Kidney (tissue), 14 donors: ENCODE data around the gene SERBP1. TPM values are rescaled to one million over a fixed set of nuclear protein-coding genes. Genes with fewer than 3 reads are reported as not detected.

Source experiments
- DNase-seq, 5 donors: peaks; one replicate each; pipeline ENCODE4 v3.0.0-alpha.2; 2013 to 2020
- FAIRE-seq: peaks from 2 replicates; lab custom pipeline; 2012; peaks lifted over from hg19 to GRCh38; lab: Jason Lieb, UNC
- H3K27ac ChIP-seq, 2 donors: one replicate each; pipeline ENCODE4 v1.7.0; 2013; ENCODE audit warnings: low read depth in 2 of 2, low read length in 2 of 2, inconsistent platforms in 1 of 2
- H3K27me3 ChIP-seq: one replicate; pipeline ENCODE4 v1.7.1; 2013; ENCODE audit warnings: low read length, inconsistent platforms; ENCODE audit not compliant: control insufficient read depth, insufficient read depth
- H3K36me3 ChIP-seq, 3 donors: one replicate each; pipeline versions ENCODE4 v1.7.0 to v1.7.1; 2013; ENCODE audit warnings: low read length in 3 of 3, control low read depth in 1 of 3, inconsistent platforms in 1 of 3; ENCODE audit not compliant: insufficient read depth in 3 of 3, control insufficient read depth in 2 of 3
- H3K4me1 ChIP-seq, 3 donors: one replicate each; pipeline versions ENCODE4 v1.7.0 to v1.7.1; 2013; ENCODE audit warnings: low read length in 3 of 3, inconsistent platforms in 1 of 3, low read depth in 1 of 3; ENCODE audit not compliant: control insufficient read depth in 2 of 3, insufficient read depth in 2 of 3
- H3K4me3 ChIP-seq, 3 donors: one replicate each; pipeline versions ENCODE4 v1.7.0 to v1.8.1; 2013; ENCODE audit warnings: low read length in 3 of 3, control low read depth in 1 of 3, inconsistent platforms in 1 of 3
- H3K9ac ChIP-seq, 3 donors: one replicate each; pipeline versions ENCODE4 v1.7.0 to v1.7.1; 2013; ENCODE audit warnings: low read length in 3 of 3, control low read depth in 1 of 3, inconsistent platforms in 1 of 3
- H3K9me3 ChIP-seq, 3 donors: one replicate each; pipeline versions ENCODE4 v1.7.0 to v1.7.1; 2013; ENCODE audit warnings: low read length in 3 of 3, control low read depth in 1 of 3, inconsistent platforms in 1 of 3; ENCODE audit not compliant: control insufficient read depth in 2 of 3, insufficient read depth in 1 of 3
- intact Hi-C: fragments of 100-400 bp; cut with DNase I; formaldehyde crosslinking; loops from one replicate; pipeline ENCODE4 v1.11.1; 2022
- polyA plus RNA-seq: library from polyadenylated mRNA; stranded (reverse); fragments of 350-450 nt; fragmentation: Illumina TruSeq; extraction: RNeasy Lipid Tissue Mini Kit (QIAGEN cat#74804); gene quantifications from one replicate; pipeline ENCODE4 v1.2.3, GENCODE V29; 2014; ENCODE audit warnings: low read depth, low replicate concordance; ENCODE audit not compliant: insufficient read depth
- total RNA-seq: library from RNA; stranded (reverse); fragmentation: NEBNext Ultra II Directional; extraction: Animal tissue kit (Norgen Biotek cat#: 25700); gene quantifications from one replicate; pipeline ENCODE4 v1.2.1, GENCODE V29; 2021
- TF ChIP-seq, protein P1 (sequence below): IDR thresholded peaks from 3 replicates; pipeline ENCODE4 v1.5.1; 2012; ENCODE audit warnings: mild to moderate bottlenecking, moderate library complexity, borderline replicate concordance; ENCODE audit not compliant: insufficient read depth; ENCODE audit errors: extremely low read depth
- donor health status: control.
- donor health status: control.
- donor health status: control.
- donor health status: control.
- donor health status: control.
- donor health status: DM: yes; HTN: yes; CAD: no.
- donor health status: Normal renal cell carcinoma (clear cell type).

The SERBP1 gene
- total and polyA plus RNA-seq, 2 donors from 2014 or later = 103 to 151 TPM

DNA sequence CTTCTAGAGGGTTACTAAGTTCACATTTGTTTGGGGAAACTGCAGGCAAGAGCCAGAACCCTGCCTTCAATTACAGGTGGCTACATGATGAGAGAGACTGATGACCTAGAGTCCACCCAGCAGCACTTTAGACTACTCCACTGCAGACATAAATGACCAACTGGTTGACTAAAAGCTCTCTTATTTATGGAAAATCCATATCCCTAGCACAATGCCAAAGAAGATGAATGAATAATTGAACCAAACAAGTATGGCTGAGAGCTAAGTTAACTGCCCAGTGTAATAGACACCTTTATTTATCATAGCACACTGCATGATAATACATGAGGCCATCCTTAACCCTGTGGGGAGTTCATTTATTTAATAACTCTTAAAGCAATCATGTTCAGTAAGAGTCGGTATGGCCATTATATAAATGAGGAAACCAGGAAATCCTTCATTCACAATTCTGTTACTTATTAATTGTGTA lies 62.1 kb downstream of the SERBP1 start:
- Histone ChIP-seq H3K36me3 (no peaks in the 10 kb centered on the region), H3K9me3 (no peaks in the 10 kb centered on the region), H3K27ac (no peak overlapping the region), H3K9ac (no peak overlapping the region), H3K4me1 (no peaks in the 10 kb centered on the region), H3K27me3 (no peaks in the 10 kb centered on the region), H3K4me3 (no peak overlapping the region)
- intact Hi-C loops = no loop called here
- TF ChIP-seq, protein P1, sequence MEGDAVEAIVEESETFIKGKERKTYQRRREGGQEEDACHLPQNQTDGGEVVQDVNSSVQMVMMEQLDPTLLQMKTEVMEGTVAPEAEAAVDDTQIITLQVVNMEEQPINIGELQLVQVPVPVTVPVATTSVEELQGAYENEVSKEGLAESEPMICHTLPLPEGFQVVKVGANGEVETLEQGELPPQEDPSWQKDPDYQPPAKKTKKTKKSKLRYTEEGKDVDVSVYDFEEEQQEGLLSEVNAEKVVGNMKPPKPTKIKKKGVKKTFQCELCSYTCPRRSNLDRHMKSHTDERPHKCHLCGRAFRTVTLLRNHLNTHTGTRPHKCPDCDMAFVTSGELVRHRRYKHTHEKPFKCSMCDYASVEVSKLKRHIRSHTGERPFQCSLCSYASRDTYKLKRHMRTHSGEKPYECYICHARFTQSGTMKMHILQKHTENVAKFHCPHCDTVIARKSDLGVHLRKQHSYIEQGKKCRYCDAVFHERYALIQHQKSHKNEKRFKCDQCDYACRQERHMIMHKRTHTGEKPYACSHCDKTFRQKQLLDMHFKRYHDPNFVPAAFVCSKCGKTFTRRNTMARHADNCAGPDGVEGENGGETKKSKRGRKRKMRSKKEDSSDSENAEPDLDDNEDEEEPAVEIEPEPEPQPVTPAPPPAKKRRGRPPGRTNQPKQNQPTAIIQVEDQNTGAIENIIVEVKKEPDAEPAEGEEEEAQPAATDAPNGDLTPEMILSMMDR = no peak
- FAIRE-seq = no peak
- no peak for DNase-seq

DNA sequence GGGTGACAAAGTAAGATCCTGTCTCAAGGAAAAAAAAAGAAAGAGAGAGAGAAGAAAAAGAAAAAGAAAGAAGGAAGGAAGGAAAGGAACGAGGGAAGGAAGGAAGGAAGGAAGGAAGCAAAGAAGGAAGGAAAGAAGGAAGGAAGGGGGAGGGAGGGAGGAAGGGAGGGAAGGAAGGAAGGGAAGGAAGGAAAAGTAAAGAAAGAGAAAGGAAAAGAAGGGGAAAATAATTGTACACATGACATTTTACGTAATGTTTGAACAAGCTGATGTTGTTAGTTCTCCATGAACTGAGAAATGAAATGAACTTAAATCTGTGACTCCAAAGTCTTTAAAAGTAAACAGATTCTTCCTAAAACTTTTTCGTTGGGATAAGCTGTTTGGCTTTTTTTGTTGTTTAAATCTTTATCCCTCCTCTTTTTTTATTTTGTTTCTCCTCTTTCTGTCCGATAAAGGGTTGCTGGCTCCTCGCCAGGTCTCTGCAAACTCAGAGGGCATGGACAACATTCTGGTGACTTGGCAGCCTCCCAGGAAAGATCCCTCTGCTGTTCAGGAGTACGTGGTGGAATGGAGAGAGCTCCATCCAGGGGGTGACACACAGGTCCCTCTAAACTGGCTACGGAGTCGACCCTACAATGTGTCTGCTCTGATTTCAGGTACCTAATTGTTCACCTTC lies 62.7 kb downstream of the SERBP1 start:
- no peak for FAIRE-seq
- intact Hi-C loops = no loop called here
- DNase-seq = peak in 2 of 5 donors; percentile 48 to 72
- Histone ChIP-seq H3K4me1 (no peaks in the 10 kb centered on the region), H3K9ac (no peak overlapping the region), H3K27me3 (no peaks in the 10 kb centered on the region), H3K36me3 (no peaks in the 10 kb centered on the region), H3K27ac (no peak overlapping the region), H3K9me3 (no peaks in the 10 kb centered on the region), H3K4me3 (no peak overlapping the region)
- TF ChIP-seq, protein P1 = no peak

DNA sequence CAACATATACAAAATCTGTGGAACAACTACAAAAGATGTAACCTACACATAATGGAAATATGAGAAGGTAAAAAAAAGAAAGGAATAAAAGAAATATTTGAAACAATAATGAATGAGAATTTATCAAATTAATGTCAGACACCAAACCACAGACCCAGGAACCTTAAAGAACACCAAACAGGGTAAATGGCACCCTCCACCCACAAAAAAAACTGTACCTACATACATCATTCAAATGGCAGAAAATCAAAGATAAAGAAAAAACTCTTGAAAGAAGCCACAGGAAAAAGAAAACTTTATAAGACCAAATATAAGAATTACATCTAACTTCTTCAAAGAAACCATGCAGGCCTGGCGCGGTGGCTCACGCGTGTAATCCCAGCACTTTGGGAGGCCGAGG lies 68.6 kb downstream of the SERBP1 start:
- Histone ChIP-seq H3K27me3 (no peaks in the 10 kb centered on the region), H3K4me1 (no peaks in the 10 kb centered on the region), H3K36me3 (no peaks in the 10 kb centered on the region), H3K9me3 (no peaks in the 10 kb centered on the region), H3K4me3 (no peak overlapping the region), H3K27ac (no peak overlapping the region), H3K9ac (no peak overlapping the region)
- intact Hi-C loops = no loop called here
- TF ChIP-seq, protein P1 = no peak
- FAIRE-seq (no peak), DNase-seq (no peak)
